K562 (cell line): ENCODE data around the gene SULT1B1. TPM values are rescaled to one million over a fixed set of nuclear protein-coding genes. Genes with fewer than 3 reads are reported as not detected.

Experiments
- ATAC-seq: fragments of 200-7000 bp; cut with Tn5 transposase; 3 replicates; pipeline ENCODE4 v1.9.1; 2020; ENCODE audit warnings: moderate library complexity
- BruUV-seq: library from RNA; stranded (reverse); fragments of 400-500 nt; replicated peaks from 2 replicates; lab custom pipeline; 2021; lab: Mats Ljungman, UMichigan
- CTCF ChIA-PET: fragments of 300-600 bp; formaldehyde crosslinking; extraction: SDS; loops from one replicate; lab custom pipeline; 2021; ENCODE audit warnings: low intra/inter-chr PET ratio; lab: Yijun Ruan, JAX
- POLR2A ChIA-PET: fragments of 300-600, 350-650 bp; sonication (Branson Sonifier 250); formaldehyde crosslinking; extraction: SDS; loops from one replicate; lab custom pipeline; 2021; ENCODE audit warnings: antibody characterized with exemption, inconsistent platforms; lab: Yijun Ruan, JAX
- DNase-seq, 4 experiments: peaks; one replicate each; pipeline versions ENCODE4 v3.0.0 to v3.0.0-alpha.2; 2011 to 2018; ENCODE audit warnings: low spot score in 3 of 4, mixed read lengths in 3 of 4; ENCODE audit errors: extremely low read depth in 1 of 4
- FAIRE-seq: peaks from 2 replicates; lab custom pipeline; 2011; peaks lifted over from hg19 to GRCh38; lab: Jason Lieb, UNC
- H2AFZ ChIP-seq: 2 replicates; pipeline ENCODE4 v1.6.0; 2011; ENCODE audit warnings: low read depth, low read length, control low read depth, inconsistent platforms
- H3K27ac ChIP-seq: fragments of 200-600 bp; 3 replicates; pipeline ENCODE4 v1.8.0; 2011; ENCODE audit warnings: low read depth, mild to moderate bottlenecking, control low read depth, inconsistent platforms, low read length, moderate library complexity, mixed read lengths; ENCODE audit errors: extremely low read depth
- H3K27me3 ChIP-seq, 2 experiments: fragments of 300-600 bp in 1 of 2; 2 replicates in 1 of 2; 3 replicates in 1 of 2; pipeline versions ENCODE4 v1.6.0 to v1.8.0; 2011; ENCODE audit warnings: inconsistent platforms in 2 of 2, low read length in 2 of 2, mild to moderate bottlenecking in 1 of 2, mixed read lengths in 1 of 2, moderate library complexity in 1 of 2; ENCODE audit not compliant: control insufficient read depth in 2 of 2, insufficient read depth in 2 of 2
- H3K36me3 ChIP-seq: fragments of 300-600 bp; 3 replicates; pipeline ENCODE4 v1.8.0; 2011; ENCODE audit warnings: mild to moderate bottlenecking, low read length, inconsistent platforms; ENCODE audit not compliant: control insufficient read depth, insufficient read depth
- H3K4me1 ChIP-seq, 2 experiments: fragments of 200-600 bp in 1 of 2; replicated peaks in 1 of 2; 2 replicates in 1 of 2; 3 replicates in 1 of 2; pipeline versions ENCODE4 v1.5.1 to v1.8.0; 2011; ENCODE audit warnings: inconsistent platforms in 2 of 2, low read length in 2 of 2, mild to moderate bottlenecking in 1 of 2, mixed read lengths in 1 of 2, moderate library complexity in 1 of 2; ENCODE audit not compliant: control insufficient read depth in 2 of 2, insufficient read depth in 2 of 2
- H3K4me2 ChIP-seq: 2 replicates; pipeline ENCODE4 v1.6.1; 2011; ENCODE audit warnings: low read length, control low read depth, inconsistent platforms, mixed read lengths; ENCODE audit not compliant: insufficient read depth
- H3K4me3 ChIP-seq: fragments of 200-600 bp; sonication (generic), shearing (Covaris generic); 2 replicates; pipeline ENCODE4 v1.5.1; 2016; ENCODE audit warnings: control low read depth, inconsistent platforms
- H3K79me2 ChIP-seq: fragments of 200-600 bp; 3 replicates; pipeline ENCODE4 v1.8.0; 2011; ENCODE audit warnings: low read length, inconsistent platforms; ENCODE audit not compliant: control insufficient read depth, insufficient read depth
- H3K9ac ChIP-seq, 2 experiments: 2 replicates each; pipeline versions ENCODE4 v1.6.0 to v1.6.1; 2011; ENCODE audit warnings: low read depth in 2 of 2, low read length in 2 of 2, control low read depth in 1 of 2, inconsistent platforms in 1 of 2, mild to moderate bottlenecking in 1 of 2, mixed read lengths in 1 of 2; ENCODE audit not compliant: insufficient read depth in 1 of 2
- H3K9me1 ChIP-seq: one replicate; pipeline ENCODE4 v1.6.0; 2011; ENCODE audit warnings: inconsistent platforms, mild to moderate bottlenecking, low read length, moderate library complexity; ENCODE audit not compliant: control insufficient read depth, insufficient read depth
- H3K9me3 ChIP-seq: replicated peaks from 2 replicates; pipeline ENCODE4 v1.5.1; 2011; ENCODE audit warnings: low read depth, low read length, inconsistent platforms; ENCODE audit not compliant: control insufficient read depth, insufficient read depth
- H4K20me1 ChIP-seq: replicated peaks from 2 replicates; pipeline ENCODE4 v1.6.1; 2011; ENCODE audit warnings: low read length, inconsistent platforms, mixed read lengths; ENCODE audit not compliant: control insufficient read depth, insufficient read depth
- ADNP ChIP-seq: fragments of 200-800 bp; sonication (Bioruptor generic); IDR thresholded peaks from 2 replicates; pipeline ENCODE4 v1.6.1; 2016; ENCODE audit warnings: missing genetic modification characterization, missing compliant biosample characterization
- ATF7 ChIP-seq: fragments of 450-650 bp; IDR thresholded peaks from 2 replicates; pipeline ENCODE4 v1.7.1; 2014; ENCODE audit warnings: mild to moderate bottlenecking, moderate library complexity
- HLTF ChIP-seq: fragments of 450-650 bp; IDR thresholded peaks from 2 replicates; pipeline ENCODE4 v1.6.1; 2016
- NFYB ChIP-seq: IDR thresholded peaks from 2 replicates; pipeline ENCODE4 v1.6.1; 2011; ENCODE audit warnings: mild to moderate bottlenecking, moderate library complexity; ENCODE audit not compliant: insufficient read length; ENCODE audit errors: extremely low read depth
- POLR3G ChIP-seq: IDR thresholded peaks from 2 replicates; pipeline ENCODE4 v1.6.1; 2011; ENCODE audit not compliant: insufficient read length, insufficient replicate concordance; ENCODE audit errors: extremely low read depth
- SMC3 ChIP-seq: conservative IDR thresholded peaks from 2 replicates; pipeline ENCODE4 v1.6.1; 2011; ENCODE audit warnings: low read depth, low read length, improper control_type of control experiment; ENCODE audit not compliant: insufficient read depth
- U2AF2 ChIP-seq: fragments of 200-400 bp; formaldehyde crosslinking; optimal IDR thresholded peaks from 2 replicates; pipeline ENCODE3; 2017; ENCODE audit warnings: low read depth, mild to moderate bottlenecking, low read length
- WHSC1 ChIP-seq: IDR thresholded peaks from one replicate; pipeline ENCODE4 v1.6.1; 2012; ENCODE audit warnings: low read length, control low read depth, inconsistent platforms
- ZC3H11A ChIP-seq: IDR thresholded peaks from 2 replicates; pipeline ENCODE4 v1.6.1; 2012; ENCODE audit warnings: low read depth, low read length, improper control_type of control experiment
- ZSCAN29 ChIP-seq: fragments of 450-650 bp; IDR thresholded peaks from 2 replicates; pipeline ENCODE4 v1.6.1; 2017
- WGBS: fragments of 100-300 bp; shearing (Covaris generic); methylation state at CpG from one replicate; pipeline ENCODE4 v1.1.6; 2016; ENCODE audit warnings: low coverage, mixed read lengths; ENCODE audit not compliant: insufficient coverage; ENCODE audit errors: missing lambda C conversion rate; 5-methylcytosine and 5-hydroxymethylcytosine counted together
- in situ Hi-C: fragments of 300-500 bp; cut with MboI; formaldehyde crosslinking; loops from 4 replicates; pipeline ENCODE4 v1.15.0; 2018; ENCODE audit warnings: inconsistent platforms, mixed read lengths
- intact Hi-C: fragments of 100-400 bp; cut with micrococcal nuclease; formaldehyde crosslinking; loops from 2 replicates; pipeline ENCODE4 v1.14.2; 2022
- polyA plus RNA-seq, 8 experiments: library from polyadenylated mRNA; depleted of rRNA in 4 of 8; stranded (reverse) in 5 of 8; unstranded in 3 of 8; fragments of >200 nt; fragmentation: Nextera tagmentation in 2 of 8; fragmentation: Illumina TruSeq in 1 of 8; extraction: Ambion mirVana in 2 of 8; extraction: Trizol in 1 of 8; gene quantifications; 2 replicates each; pipeline versions ENCODE4 v1.2.1 to v1.2.3, GENCODE V29; 2011 to 2014; ENCODE audit warnings: inconsistent platforms in 1 of 8, missing spikeins in 1 of 8
- total RNA-seq, 7 experiments: library from RNA; depleted of rRNA in 6 of 7; stranded (reverse); fragments of >200 nt in 6 of 7; fragmentation: Illumina TruSeq in 2 of 7; extraction: Trizol in 2 of 7; gene quantifications; 2 replicates each; pipeline versions ENCODE4 v1.2.1 to v1.2.3, GENCODE V29; 2011 to 2021; ENCODE audit warnings: low replicate concordance in 1 of 7
- TF ChIP-seq, protein P1 (sequence below), 3 experiments: fragments of 200-800 bp in 1 of 3; sonication (Bioruptor generic) in 1 of 3; sonication (generic) in 1 of 3; formaldehyde crosslinking in 1 of 3; IDR thresholded peaks; 2 replicates each; pipeline versions ENCODE4 v1.6.1 to v1.8.0; 2016 to 2022; ENCODE audit warnings: mild to moderate bottlenecking in 2 of 3, missing compliant biosample characterization in 2 of 3, missing genetic modification characterization in 2 of 3, missing genetic modification reagents in 1 of 3
- TF ChIP-seq, protein P2 (sequence below): sonication (generic); IDR thresholded peaks from 2 replicates; pipeline ENCODE4 v1.6.1; 2016
- TF ChIP-seq, protein P3 (sequence below): sonication (generic); formaldehyde crosslinking; IDR thresholded peaks from 2 replicates; pipeline ENCODE4 v1.8.0; 2023; ENCODE audit warnings: mild to moderate bottlenecking, missing genetic modification reagents
- TF ChIP-seq, protein P4 (sequence below): fragments of 150-350 bp; conservative IDR thresholded peaks from 2 replicates; pipeline ENCODE4 v1.6.1; 2014; ENCODE audit warnings: low read length

Gene SULT1B1
- total and polyA plus RNA-seq, 9 of the 15 experiments (the other 6 are each of a cell fraction or from before 2014, with no cell fraction given) = under 0.01 TPM; not detected in 8

DNA sequence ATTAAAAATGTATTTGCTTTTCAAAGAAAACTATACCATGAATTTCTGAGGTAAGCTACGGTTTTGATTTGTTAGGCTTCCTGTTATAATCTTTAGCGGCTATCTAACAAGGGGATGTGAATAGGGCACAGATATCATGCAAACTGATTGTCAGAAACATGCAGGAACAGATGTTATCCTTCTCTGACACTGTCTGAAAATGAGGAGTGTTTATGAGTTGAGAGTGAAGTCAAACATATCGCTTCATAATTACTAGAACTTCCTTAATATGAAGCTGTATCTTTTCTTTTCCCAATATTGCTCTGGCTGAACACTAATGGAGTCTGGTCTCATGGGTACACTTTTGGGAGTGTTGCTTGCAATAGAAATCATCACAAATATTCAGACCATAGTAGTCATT lies 16.3 kb upstream of the SULT1B1 start:
- Histone ChIP-seq H3K9me1 (no peaks in the 10 kb centered on the region), H2AFZ (no peak overlapping the region), H3K27ac (no peak overlapping the region), H3K9ac (no peak overlapping the region), H4K20me1 (no peaks in the 10 kb centered on the region), H3K27me3 (no peaks in the 10 kb centered on the region), H3K79me2 (no peaks in the 10 kb centered on the region), H3K4me2 (no peak overlapping the region), H3K4me1 (no peaks in the 10 kb centered on the region), H3K4me3 (no peak overlapping the region), H3K36me3 (no peaks in the 10 kb centered on the region), H3K9me3 (peaks cover 2% of the 10 kb centered on the region; the same call in 1 of the 2 replicates)
- ChIA-PET CTCF (no interaction called here), POLR2A (no interaction called here)
- FAIRE-seq = no peak
- no peak for DNase-seq
- no TSS peak for BruUV-seq
- in situ Hi-C loops (no loop called here), intact Hi-C loops (no loop called here)
- ATAC-seq = no peak
- 3% methylated on average over 3 of the region's 3 CpGs for WGBS
- TF ChIP-seq, protein P1, sequence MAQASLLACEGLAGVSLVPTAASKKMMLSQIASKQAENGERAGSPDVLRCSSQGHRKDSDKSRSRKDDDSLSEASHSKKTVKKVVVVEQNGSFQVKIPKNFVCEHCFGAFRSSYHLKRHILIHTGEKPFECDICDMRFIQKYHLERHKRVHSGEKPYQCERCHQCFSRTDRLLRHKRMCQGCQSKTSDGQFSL (CRISPR knock-in tag; IDR thresholded peaks at IDR 0.05) = no peak
- TF ChIP-seq, protein P1 (tag; IDR thresholded peaks at IDR 0.05) = no peak
- TF ChIP-seq SMC3 (no peak), U2AF2 (no peak), ADNP (no peak), NFYB (no peak), HLTF (no peak), WHSC1 (no peak), ZC3H11A (no peak), ATF7 (no peak), POLR3G (no peak), ZSCAN29 (no peak)
- TF ChIP-seq, protein P2, sequence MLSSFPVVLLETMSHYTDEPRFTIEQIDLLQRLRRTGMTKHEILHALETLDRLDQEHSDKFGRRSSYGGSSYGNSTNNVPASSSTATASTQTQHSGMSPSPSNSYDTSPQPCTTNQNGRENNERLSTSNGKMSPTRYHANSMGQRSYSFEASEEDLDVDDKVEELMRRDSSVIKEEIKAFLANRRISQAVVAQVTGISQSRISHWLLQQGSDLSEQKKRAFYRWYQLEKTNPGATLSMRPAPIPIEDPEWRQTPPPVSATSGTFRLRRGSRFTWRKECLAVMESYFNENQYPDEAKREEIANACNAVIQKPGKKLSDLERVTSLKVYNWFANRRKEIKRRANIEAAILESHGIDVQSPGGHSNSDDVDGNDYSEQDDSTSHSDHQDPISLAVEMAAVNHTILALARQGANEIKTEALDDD = no peak
- TF ChIP-seq, protein P3, sequence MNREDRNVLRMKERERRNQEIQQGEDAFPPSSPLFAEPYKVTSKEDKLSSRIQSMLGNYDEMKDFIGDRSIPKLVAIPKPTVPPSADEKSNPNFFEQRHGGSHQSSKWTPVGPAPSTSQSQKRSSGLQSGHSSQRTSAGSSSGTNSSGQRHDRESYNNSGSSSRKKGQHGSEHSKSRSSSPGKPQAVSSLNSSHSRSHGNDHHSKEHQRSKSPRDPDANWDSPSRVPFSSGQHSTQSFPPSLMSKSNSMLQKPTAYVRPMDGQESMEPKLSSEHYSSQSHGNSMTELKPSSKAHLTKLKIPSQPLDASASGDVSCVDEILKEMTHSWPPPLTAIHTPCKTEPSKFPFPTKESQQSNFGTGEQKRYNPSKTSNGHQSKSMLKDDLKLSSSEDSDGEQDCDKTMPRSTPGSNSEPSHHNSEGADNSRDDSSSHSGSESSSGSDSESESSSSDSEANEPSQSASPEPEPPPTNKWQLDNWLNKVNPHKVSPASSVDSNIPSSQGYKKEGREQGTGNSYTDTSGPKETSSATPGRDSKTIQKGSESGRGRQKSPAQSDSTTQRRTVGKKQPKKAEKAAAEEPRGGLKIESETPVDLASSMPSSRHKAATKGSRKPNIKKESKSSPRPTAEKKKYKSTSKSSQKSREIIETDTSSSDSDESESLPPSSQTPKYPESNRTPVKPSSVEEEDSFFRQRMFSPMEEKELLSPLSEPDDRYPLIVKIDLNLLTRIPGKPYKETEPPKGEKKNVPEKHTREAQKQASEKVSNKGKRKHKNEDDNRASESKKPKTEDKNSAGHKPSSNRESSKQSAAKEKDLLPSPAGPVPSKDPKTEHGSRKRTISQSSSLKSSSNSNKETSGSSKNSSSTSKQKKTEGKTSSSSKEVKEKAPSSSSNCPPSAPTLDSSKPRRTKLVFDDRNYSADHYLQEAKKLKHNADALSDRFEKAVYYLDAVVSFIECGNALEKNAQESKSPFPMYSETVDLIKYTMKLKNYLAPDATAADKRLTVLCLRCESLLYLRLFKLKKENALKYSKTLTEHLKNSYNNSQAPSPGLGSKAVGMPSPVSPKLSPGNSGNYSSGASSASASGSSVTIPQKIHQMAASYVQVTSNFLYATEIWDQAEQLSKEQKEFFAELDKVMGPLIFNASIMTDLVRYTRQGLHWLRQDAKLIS (CRISPR knock-in tag) = no peak
- TF ChIP-seq, protein P4, sequence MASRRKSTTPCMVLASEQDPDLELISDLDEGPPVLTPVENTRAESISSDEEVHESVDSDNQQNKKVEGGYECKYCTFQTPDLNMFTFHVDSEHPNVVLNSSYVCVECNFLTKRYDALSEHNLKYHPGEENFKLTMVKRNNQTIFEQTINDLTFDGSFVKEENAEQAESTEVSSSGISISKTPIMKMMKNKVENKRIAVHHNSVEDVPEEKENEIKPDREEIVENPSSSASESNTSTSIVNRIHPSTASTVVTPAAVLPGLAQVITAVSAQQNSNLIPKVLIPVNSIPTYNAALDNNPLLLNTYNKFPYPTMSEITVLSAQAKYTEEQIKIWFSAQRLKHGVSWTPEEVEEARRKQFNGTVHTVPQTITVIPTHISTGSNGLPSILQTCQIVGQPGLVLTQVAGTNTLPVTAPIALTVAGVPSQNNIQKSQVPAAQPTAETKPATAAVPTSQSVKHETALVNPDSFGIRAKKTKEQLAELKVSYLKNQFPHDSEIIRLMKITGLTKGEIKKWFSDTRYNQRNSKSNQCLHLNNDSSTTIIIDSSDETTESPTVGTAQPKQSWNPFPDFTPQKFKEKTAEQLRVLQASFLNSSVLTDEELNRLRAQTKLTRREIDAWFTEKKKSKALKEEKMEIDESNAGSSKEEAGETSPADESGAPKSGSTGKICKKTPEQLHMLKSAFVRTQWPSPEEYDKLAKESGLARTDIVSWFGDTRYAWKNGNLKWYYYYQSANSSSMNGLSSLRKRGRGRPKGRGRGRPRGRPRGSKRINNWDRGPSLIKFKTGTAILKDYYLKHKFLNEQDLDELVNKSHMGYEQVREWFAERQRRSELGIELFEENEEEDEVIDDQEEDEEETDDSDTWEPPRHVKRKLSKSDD = no peak
